Keratinocyte (primary cell): Measurements from ENCODE around the gene ASCL2. TPM values are rescaled to one million over a fixed set of nuclear protein-coding genes. Genes with fewer than 3 reads are reported as not detected.

Experiments
- DNase-seq: peaks from one replicate; pipeline ENCODE4 v3.0.0-alpha.2; 2011; ENCODE audit warnings: low read depth, missing footprints, low spot score
- FAIRE-seq: peaks from 2 replicates; lab custom pipeline; 2011; peaks lifted over from hg19 to GRCh38; lab: Jason Lieb, UNC
- H2AFZ ChIP-seq: 2 replicates; pipeline ENCODE4 v1.6.0; 2012; ENCODE audit warnings: low read length, control low read depth, inconsistent platforms; ENCODE audit not compliant: control insufficient read depth
- H3K27ac ChIP-seq: 2 replicates; pipeline ENCODE4 v1.5.1; 2011; ENCODE audit warnings: low read length; ENCODE audit not compliant: control insufficient read depth, insufficient read depth
- H3K27me3 ChIP-seq: 3 replicates; pipeline ENCODE4 v1.6.0; 2011; ENCODE audit warnings: low read length; ENCODE audit not compliant: control insufficient read depth, insufficient read depth; ENCODE audit errors: extremely low read depth
- H3K36me3 ChIP-seq, 2 experiments: 2 replicates in 1 of 2; 3 replicates in 1 of 2; pipeline ENCODE4 v1.5.1; 2011; ENCODE audit warnings: low read length in 2 of 2, mild to moderate bottlenecking in 1 of 2; ENCODE audit not compliant: control insufficient read depth in 2 of 2, insufficient read depth in 2 of 2; ENCODE audit errors: extremely low read depth in 1 of 2
- H3K4me1 ChIP-seq: 3 replicates; pipeline ENCODE4 v1.5.1; 2011; ENCODE audit warnings: low read length; ENCODE audit not compliant: control insufficient read depth, insufficient read depth; ENCODE audit errors: extremely low read depth
- H3K4me2 ChIP-seq: 3 replicates; pipeline ENCODE4 v1.6.0; 2011; ENCODE audit warnings: low read depth, low read length; ENCODE audit not compliant: control insufficient read depth, insufficient read depth; ENCODE audit errors: extremely low read depth
- H3K4me3 ChIP-seq, 3 experiments: fragments of 200-600 bp in 1 of 3; sonication (generic) in 1 of 3; 2 replicates in 2 of 3; 3 replicates in 1 of 3; pipeline ENCODE4 v1.5.1; 2011 to 2016; ENCODE audit warnings: low read length in 3 of 3, mild to moderate bottlenecking in 3 of 3, control low read depth in 2 of 3, inconsistent platforms in 1 of 3, low read depth in 1 of 3, mixed read lengths in 1 of 3, mixed run types in 1 of 3, moderate library complexity in 1 of 3; ENCODE audit not compliant: control insufficient read depth in 2 of 3, insufficient read depth in 2 of 3; ENCODE audit errors: extremely low read depth in 1 of 3
- H3K79me2 ChIP-seq: 2 replicates; pipeline ENCODE4 v1.6.0; 2012; ENCODE audit warnings: low read length; ENCODE audit not compliant: control insufficient read depth, insufficient read depth
- H3K9ac ChIP-seq: 3 replicates; pipeline ENCODE4 v1.6.0; 2011; ENCODE audit warnings: low read length; ENCODE audit not compliant: control insufficient read depth, insufficient read depth; ENCODE audit errors: extremely low read depth
- H3K9me1 ChIP-seq: 3 replicates; pipeline ENCODE4 v1.6.0; 2011; ENCODE audit warnings: low read length; ENCODE audit not compliant: control insufficient read depth, insufficient read depth; ENCODE audit errors: extremely low read depth
- H3K9me3 ChIP-seq: 2 replicates; pipeline ENCODE4 v1.5.1; 2012; ENCODE audit warnings: low read depth, low read length; ENCODE audit not compliant: control insufficient read depth
- H4K20me1 ChIP-seq: 3 replicates; pipeline ENCODE4 v1.6.0; 2011; ENCODE audit warnings: low read length; ENCODE audit not compliant: control insufficient read depth, insufficient read depth; ENCODE audit errors: extremely low read depth
- EZH2 ChIP-seq: IDR thresholded peaks from one replicate; pipeline ENCODE4 v1.6.1; 2012; ENCODE audit warnings: inconsistent platforms, mild to moderate bottlenecking, low read length, moderate library complexity
- dilution Hi-C: fragments of 300-500 bp; cut with MboI; formaldehyde crosslinking; loops from one replicate; pipeline ENCODE4 v1.7.0; 2020; ENCODE audit warnings: low sequenced_read_pairs; ENCODE audit not compliant: extremely low pct_ligation_motif_present
- polyA plus RNA-seq, 5 experiments: library from polyadenylated mRNA; depleted of rRNA in 3 of 5; stranded (reverse) in 3 of 5; stranded (forward) in 1 of 5; unstranded in 1 of 5; fragments of >200 nt; gene quantifications; 1 replicate in 1 of 5; 2 replicates in 3 of 5; 3 replicates in 1 of 5; pipeline versions ENCODE4 v1.2.1 to v1.2.3, GENCODE V29; 2011 to 2012; ENCODE audit warnings: missing spikeins in 2 of 5, low read depth in 1 of 5, low replicate concordance in 1 of 5
- TF ChIP-seq, protein P1 (sequence below), 3 experiments: IDR thresholded peaks in 1 of 3; conservative IDR thresholded peaks in 1 of 3; optimal IDR thresholded peaks in 1 of 3; 2 replicates in 2 of 3; 3 replicates in 1 of 3; pipeline versions ENCODE3 to v1.5.1; 2011; ENCODE audit warnings: low read length in 3 of 3, mild to moderate bottlenecking in 3 of 3, moderate library complexity in 2 of 3, control low read depth in 1 of 3, inconsistent platforms in 1 of 3; ENCODE audit not compliant: insufficient read depth in 2 of 3; ENCODE audit errors: extremely low read depth in 1 of 3

ASCL2 gene
- polyA plus RNA-seq, 1 donor (not counting 4 experiments of a cell fraction or from before 2014, with no cell fraction given), result 0.26 TPM

GRCh38 chr11:2250485-2250884 lies 19.9 kb downstream of the ASCL2 start:
- Histone ChIP-seq H3K79me2 (no peaks in the 10 kb centered on the region), H3K9ac (no peak overlapping the region), H3K36me3 (no peaks in the 10 kb centered on the region), H3K4me3 (no peak overlapping the region), H3K4me2 (no peak overlapping the region), H3K27me3 (no peaks in the 10 kb centered on the region), H3K9me3 (no peaks in the 10 kb centered on the region), H3K27ac (no peak overlapping the region), H2AFZ (no peak overlapping the region), H3K9me1 (no peaks in the 10 kb centered on the region), H4K20me1 (no peaks in the 10 kb centered on the region), H3K4me1 (no peaks in the 10 kb centered on the region)
- no peak for FAIRE-seq
- DNase-seq, result no peak
- dilution Hi-C loops, result no loop called here
- no peak for TF ChIP-seq EZH2
- TF ChIP-seq, protein P1, sequence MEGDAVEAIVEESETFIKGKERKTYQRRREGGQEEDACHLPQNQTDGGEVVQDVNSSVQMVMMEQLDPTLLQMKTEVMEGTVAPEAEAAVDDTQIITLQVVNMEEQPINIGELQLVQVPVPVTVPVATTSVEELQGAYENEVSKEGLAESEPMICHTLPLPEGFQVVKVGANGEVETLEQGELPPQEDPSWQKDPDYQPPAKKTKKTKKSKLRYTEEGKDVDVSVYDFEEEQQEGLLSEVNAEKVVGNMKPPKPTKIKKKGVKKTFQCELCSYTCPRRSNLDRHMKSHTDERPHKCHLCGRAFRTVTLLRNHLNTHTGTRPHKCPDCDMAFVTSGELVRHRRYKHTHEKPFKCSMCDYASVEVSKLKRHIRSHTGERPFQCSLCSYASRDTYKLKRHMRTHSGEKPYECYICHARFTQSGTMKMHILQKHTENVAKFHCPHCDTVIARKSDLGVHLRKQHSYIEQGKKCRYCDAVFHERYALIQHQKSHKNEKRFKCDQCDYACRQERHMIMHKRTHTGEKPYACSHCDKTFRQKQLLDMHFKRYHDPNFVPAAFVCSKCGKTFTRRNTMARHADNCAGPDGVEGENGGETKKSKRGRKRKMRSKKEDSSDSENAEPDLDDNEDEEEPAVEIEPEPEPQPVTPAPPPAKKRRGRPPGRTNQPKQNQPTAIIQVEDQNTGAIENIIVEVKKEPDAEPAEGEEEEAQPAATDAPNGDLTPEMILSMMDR (optimal IDR thresholded peaks at IDR 0.05 in 1 of 3, IDR thresholded peaks at IDR 0.05 in 1 of 3, conservative IDR thresholded peaks at IDR 0.05 in 1 of 3; ENCODE audit: extremely low read depth in 1 of 3, insufficient read depth in 2 of 3, low read length in 3 of 3), result no peak

- H3K4me1 ChIP-seq, result no peaks in the 10 kb centered on the region
- TF ChIP-seq EZH2, result no peak
- TF ChIP-seq, protein P1 (optimal IDR thresholded peaks at IDR 0.05 in 1 of 3, IDR thresholded peaks at IDR 0.05 in 1 of 3, conservative IDR thresholded peaks at IDR 0.05 in 1 of 3; ENCODE audit: extremely low read depth in 1 of 3, insufficient read depth in 2 of 3, low read length in 3 of 3), result no peak
- H2AFZ ChIP-seq, result no peak overlapping the region
- no peaks in the 10 kb centered on the region for H3K36me3 ChIP-seq
- H3K79me2 ChIP-seq, result no peaks in the 10 kb centered on the region
- dilution Hi-C loops, result no loop called here
- no peak overlapping the region for H3K9ac ChIP-seq
- FAIRE-seq (no peak), DNase-seq (no peak)
- no peaks in the 10 kb centered on the region for H4K20me1 ChIP-seq
- no peak overlapping the region for H3K4me3 ChIP-seq
- H3K27ac ChIP-seq, result no peak overlapping the region
- H3K9me3 ChIP-seq, result no peaks in the 10 kb centered on the region
- no peak overlapping the region for H3K4me2 ChIP-seq
- H3K27me3 ChIP-seq, result no peaks in the 10 kb centered on the region
- no peaks in the 10 kb centered on the region for H3K9me1 ChIP-seq
Observed at GRCh38 chr11:2250041-2250440, 20.3 kb downstream of the ASCL2 start.
